ENCODE results near the gene CFAP65. TPM values are rescaled to one million over a fixed set of nuclear protein-coding genes. Genes with fewer than 3 reads are reported as not detected.

CFAP65 gene
- total RNA-seq, 1 experiment from 2014 or later = 0.34 TPM

GRCh38 chr2:218985021-218985324 is 56.3 kb downstream of the CFAP65 start, which contains the start of gene FEV:
FEV (minus strand) TSS chr2:218985184; CDS start chr2:218985075, 109 bp downstream.
- H3K4me3 Mint-ChIP-seq (ENCODE audit: unreplicated experiment) = no peak within 1 kb of the TSS
- TF ChIP-seq CTCF (IDR thresholded peaks at IDR 0.05; ENCODE audit: insufficient read depth in 1 of 2, low read depth in 1 of 2, low read length in 1 of 2, severe bottlenecking in 1 of 2, unreplicated experiment in 1 of 2) = no peak
- no peaks in the 10 kb centered on the region for H3K9me3 ChIP-seq
- H3K27ac Mint-ChIP-seq (ENCODE audit: unreplicated experiment) = no peak within 1 kb of the TSS
- no peaks in the 10 kb centered on the region for H3K36me3 Mint-ChIP-seq (ENCODE audit: insufficient read depth, unreplicated experiment)
- no peak within 1 kb of the TSS for H3K4me3 ChIP-seq (ENCODE audit: low read depth, low read length)
- peaks cover 43% of the 10 kb centered on the region for H3K27me3 Mint-ChIP-seq (ENCODE audit: insufficient read depth, unreplicated experiment)
- ChIA-PET POLR2A (no interaction called here), CTCF (interaction anchor here (1.0 kb wide), 1 partner anchor 17 kb away, joined by 3 read pairs; no protein-coding TSS in a partner anchor)
- peaks cover 14% of the 10 kb centered on the region for H3K4me1 ChIP-seq
- peaks cover 12% of the 10 kb centered on the region for H3K27me3 ChIP-seq (replicated peaks; ENCODE audit: control insufficient read depth, insufficient read depth, low read length)
- H3K36me3 ChIP-seq (ENCODE audit: control insufficient read depth, insufficient read depth, low read length) = no peaks in the 10 kb centered on the region
- intact Hi-C loops (cut with micrococcal nuclease; ENCODE audit: unreplicated experiment) = no loop called here
- H3K9me3 Mint-ChIP-seq (ENCODE audit: unreplicated experiment) = no peaks in the 10 kb centered on the region
- no peak for DNase-seq
- H3K4me1 Mint-ChIP-seq (ENCODE audit: low read depth, unreplicated experiment) = peaks cover 6% of the 10 kb centered on the region
- no TSS peak for BruUV-seq (replicated peaks)

- H3K4me3 ChIP-seq (ENCODE audit: low read depth, low read length) = no peak overlapping the region
- peaks cover 6% of the 10 kb centered on the region for H3K4me1 Mint-ChIP-seq (ENCODE audit: low read depth, unreplicated experiment)
- CTCF ChIA-PET = interaction anchor here (0.9 to 1.0 kb wide), 2 partner anchors 17 to 24 kb away, joined by 3 to 5 read pairs; no protein-coding TSS in a partner anchor
Measured at GRCh38 chr2:218984239-218985020, 56.9 kb downstream of the CFAP65 start.

GRCh38 chr2:218983934-218984238 is 57.4 kb downstream of the CFAP65 start:
- TF ChIP-seq CTCF (IDR thresholded peaks at IDR 0.05; ENCODE audit: insufficient read depth in 1 of 2, low read depth in 1 of 2, low read length in 1 of 2, severe bottlenecking in 1 of 2, unreplicated experiment in 1 of 2) = no peak
- Mint-ChIP-seq H3K36me3 (ENCODE audit: insufficient read depth, unreplicated experiment) (no peaks in the 10 kb centered on the region), H3K9me3 (ENCODE audit: unreplicated experiment) (no peaks in the 10 kb centered on the region), H3K4me3 (ENCODE audit: unreplicated experiment) (no peak overlapping the region), H3K27ac (ENCODE audit: unreplicated experiment) (no peak overlapping the region), H3K27me3 (ENCODE audit: insufficient read depth, unreplicated experiment) (peaks cover 38% of the 10 kb centered on the region), H3K4me1 (ENCODE audit: low read depth, unreplicated experiment) (peaks cover 6% of the 10 kb centered on the region)
- no peak overlapping the region for H3K4me3 ChIP-seq (ENCODE audit: low read depth, low read length)
- DNase-seq = no peak
- no TSS peak for BruUV-seq (replicated peaks)
- peaks cover 11% of the 10 kb centered on the region for H3K27me3 ChIP-seq (replicated peaks; ENCODE audit: control insufficient read depth, insufficient read depth, low read length)
- peaks cover 14% of the 10 kb centered on the region for H3K4me1 ChIP-seq
- H3K36me3 ChIP-seq (ENCODE audit: control insufficient read depth, insufficient read depth, low read length) = no peaks in the 10 kb centered on the region
- ChIA-PET CTCF (interaction anchor here (0.9 kb wide), 2 partner anchors 24 to 136 kb away, joined by 3 to 5 read pairs; no protein-coding TSS in a partner anchor), POLR2A (no interaction called here)
- intact Hi-C loops (cut with micrococcal nuclease; ENCODE audit: unreplicated experiment) = loop anchor here (5.0 kb wide), 1 partner anchor 43 kb away; no protein-coding TSS in a partner anchor
- H3K9me3 ChIP-seq = no peaks in the 10 kb centered on the region

More at GRCh38 chr2:218984239-218985020, 56.9 kb downstream of the CFAP65 start:
- Mint-ChIP-seq H3K9me3 (ENCODE audit: unreplicated experiment) (no peaks in the 10 kb centered on the region), H3K27me3 (ENCODE audit: insufficient read depth, unreplicated experiment) (peaks cover 44% of the 10 kb centered on the region), H3K27ac (ENCODE audit: unreplicated experiment) (no peak overlapping the region), H3K4me3 (ENCODE audit: unreplicated experiment) (no peak overlapping the region), H3K36me3 (ENCODE audit: insufficient read depth, unreplicated experiment) (no peaks in the 10 kb centered on the region)
- Histone ChIP-seq H3K36me3 (ENCODE audit: control insufficient read depth, insufficient read depth, low read length) (no peaks in the 10 kb centered on the region), H3K4me1 (peaks cover 14% of the 10 kb centered on the region), H3K27me3 (replicated peaks; ENCODE audit: control insufficient read depth, insufficient read depth, low read length) (peaks cover 11% of the 10 kb centered on the region), H3K9me3 (no peaks in the 10 kb centered on the region)
- no peak for TF ChIP-seq CTCF (IDR thresholded peaks at IDR 0.05; ENCODE audit: insufficient read depth in 1 of 2, low read depth in 1 of 2, low read length in 1 of 2, severe bottlenecking in 1 of 2, unreplicated experiment in 1 of 2)
- BruUV-seq (replicated peaks) = no TSS peak
- POLR2A ChIA-PET = no interaction called here
- intact Hi-C loops (cut with micrococcal nuclease; ENCODE audit: unreplicated experiment) = loop anchor here (5.0 kb wide), 1 partner anchor 43 kb away; no protein-coding TSS in a partner anchor
- DNase-seq = no peak
